ENCODE data around the gene HTR3B.
"Not testable (repeated sequence)": the region's sequence is repeated elsewhere in the genome, so short reads cannot be mapped to it uniquely, and the experiment has no call there.

HTR3B gene

DNA sequence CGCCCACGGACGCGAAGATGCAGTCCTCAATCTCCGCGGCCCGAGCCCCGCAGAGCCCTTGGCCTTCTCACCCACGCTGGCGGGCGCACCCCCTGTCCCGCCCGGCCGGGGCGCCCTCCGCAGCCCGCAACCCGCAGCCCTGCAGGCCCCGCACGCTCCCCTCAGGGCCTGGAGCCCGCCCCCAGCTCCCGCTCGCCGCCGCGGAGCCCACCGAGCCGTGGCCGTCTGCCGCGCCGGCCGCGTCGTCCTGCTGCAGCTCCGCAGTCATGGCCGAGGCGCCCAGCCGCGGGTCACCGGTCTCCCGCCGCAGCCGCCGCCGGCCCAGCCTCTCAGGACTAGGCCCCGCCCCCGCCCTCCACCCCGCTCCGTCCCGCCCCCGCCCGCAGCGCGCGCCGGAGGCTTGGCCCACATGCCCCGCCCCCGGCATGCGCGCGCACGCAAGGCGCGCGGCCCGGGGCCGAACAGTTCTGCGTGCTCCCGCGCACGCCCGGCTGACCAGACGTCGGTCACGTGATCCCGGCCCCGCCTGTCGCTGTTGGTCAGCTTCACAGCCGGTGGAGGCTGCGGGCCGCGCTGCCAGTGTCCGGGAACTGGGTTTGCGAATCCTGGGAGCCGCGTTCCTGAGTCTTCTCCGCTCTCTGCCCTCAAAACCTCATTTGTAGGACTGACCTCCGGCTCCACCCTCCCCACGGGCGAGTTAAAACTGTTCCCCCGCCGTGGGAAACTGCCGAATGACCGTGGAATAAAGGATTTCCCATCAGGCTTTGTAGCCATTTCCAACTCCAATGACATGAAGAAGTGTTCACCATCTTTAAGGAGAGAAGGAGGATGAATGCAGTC, 29.1 kb upstream of the HTR3B start, which contains the start of gene USP28:
USP28 (minus strand) TSS at position 339 of the 840 bp plus-strand sequence; CDS start at position 268, 71 bp downstream.
- Histone ChIP-seq H3K27me3 (ENCODE audit: insufficient read depth, low read depth) (no peaks in the 10 kb centered on the region), H3K4me3 (IDR thresholded peaks at IDR 0.05; ENCODE audit: insufficient read depth, low read depth, low read length) (no peak within 1 kb of the TSS), H3K4me2 (peak within 1 kb of the TSS; percentile 64), H3K4me1 (ENCODE audit: low read depth, poor library complexity, severe bottlenecking) (peaks cover 10% of the 10 kb centered on the region), H3K9ac (peak within 1 kb of the TSS; percentile 59; the same call in 1 of the 2 replicates), H3K79me2 (ENCODE audit: insufficient read depth, low read depth) (0 out of 2 replicates have a peak, but pooled peaks cover 7% of the 10 kb centered on the region), H2AFZ (ENCODE audit: low read depth) (peak within 1 kb of the TSS; percentile 89), H3K27ac (peak within 1 kb of the TSS; percentile 61; the same call in 1 of the 2 replicates), H4K20me1 (ENCODE audit: insufficient read depth) (no peaks in the 10 kb centered on the region), H3K36me3 (ENCODE audit: insufficient read depth) (no peaks in the 10 kb centered on the region)
- TF ChIP-seq, protein P1, sequence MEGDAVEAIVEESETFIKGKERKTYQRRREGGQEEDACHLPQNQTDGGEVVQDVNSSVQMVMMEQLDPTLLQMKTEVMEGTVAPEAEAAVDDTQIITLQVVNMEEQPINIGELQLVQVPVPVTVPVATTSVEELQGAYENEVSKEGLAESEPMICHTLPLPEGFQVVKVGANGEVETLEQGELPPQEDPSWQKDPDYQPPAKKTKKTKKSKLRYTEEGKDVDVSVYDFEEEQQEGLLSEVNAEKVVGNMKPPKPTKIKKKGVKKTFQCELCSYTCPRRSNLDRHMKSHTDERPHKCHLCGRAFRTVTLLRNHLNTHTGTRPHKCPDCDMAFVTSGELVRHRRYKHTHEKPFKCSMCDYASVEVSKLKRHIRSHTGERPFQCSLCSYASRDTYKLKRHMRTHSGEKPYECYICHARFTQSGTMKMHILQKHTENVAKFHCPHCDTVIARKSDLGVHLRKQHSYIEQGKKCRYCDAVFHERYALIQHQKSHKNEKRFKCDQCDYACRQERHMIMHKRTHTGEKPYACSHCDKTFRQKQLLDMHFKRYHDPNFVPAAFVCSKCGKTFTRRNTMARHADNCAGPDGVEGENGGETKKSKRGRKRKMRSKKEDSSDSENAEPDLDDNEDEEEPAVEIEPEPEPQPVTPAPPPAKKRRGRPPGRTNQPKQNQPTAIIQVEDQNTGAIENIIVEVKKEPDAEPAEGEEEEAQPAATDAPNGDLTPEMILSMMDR (conservative IDR thresholded peaks at IDR 0.05; ENCODE audit: low read depth, low read length), result no peak

DNA sequence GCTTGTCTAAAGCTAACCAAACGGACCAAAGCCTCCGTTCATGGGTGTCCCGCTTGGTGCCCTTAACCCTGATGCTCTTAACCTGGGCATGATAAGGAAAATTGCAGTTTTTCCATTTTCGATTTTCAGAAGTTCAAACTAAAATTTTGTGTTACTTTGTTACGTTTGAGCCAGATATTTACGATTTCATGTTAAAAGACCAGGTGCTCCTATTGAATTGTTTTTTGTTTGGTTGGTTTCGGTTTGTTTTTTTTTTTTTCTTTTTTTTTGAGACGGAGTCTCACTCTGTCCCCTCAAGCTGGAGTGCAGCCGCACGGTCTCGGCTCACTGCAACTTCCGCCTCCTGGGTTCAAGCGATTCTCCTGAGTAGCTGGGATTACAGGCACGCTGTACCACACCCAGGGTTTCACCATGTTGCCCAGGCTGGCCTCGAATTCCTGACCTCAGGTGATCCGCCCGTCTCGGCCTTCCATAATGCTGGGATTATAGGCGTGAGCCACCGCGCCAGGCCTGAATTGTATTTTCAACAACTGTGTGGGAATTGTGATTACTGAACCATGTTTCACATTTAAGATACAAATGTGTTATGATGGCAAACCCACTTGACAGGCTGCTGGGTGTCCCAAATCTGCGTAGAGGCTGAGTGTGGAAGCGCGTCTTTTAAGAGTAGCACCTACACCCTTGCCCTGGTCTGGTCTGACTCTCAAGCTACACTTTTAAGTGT, 28.4 kb upstream of the HTR3B start:
- no peak overlapping the region for H3K4me3 ChIP-seq (IDR thresholded peaks at IDR 0.05; ENCODE audit: insufficient read depth, low read depth, low read length)
- H4K20me1 ChIP-seq (ENCODE audit: insufficient read depth), result no peaks in the 10 kb centered on the region
- H3K4me2 ChIP-seq, result peak overlapping the region; percentile 34
- peaks cover 10% of the 10 kb centered on the region for H3K4me1 ChIP-seq (ENCODE audit: low read depth, poor library complexity, severe bottlenecking)
- H3K79me2 ChIP-seq (ENCODE audit: insufficient read depth, low read depth), result 0 out of 2 replicates have a peak, but pooled peaks cover 7% of the 10 kb centered on the region
- H3K27me3 ChIP-seq (ENCODE audit: insufficient read depth, low read depth), result no peaks in the 10 kb centered on the region
- H3K27ac ChIP-seq, result peak overlapping the region; percentile 61; the same call in 1 of the 2 replicates
- H3K9ac ChIP-seq, result peak overlapping the region; percentile 59; the same call in 1 of the 2 replicates
- peak overlapping the region; percentile 89 for H2AFZ ChIP-seq (ENCODE audit: low read depth)
- TF ChIP-seq, protein P1 (conservative IDR thresholded peaks at IDR 0.05; ENCODE audit: low read depth, low read length), result no peak
- no peaks in the 10 kb centered on the region for H3K36me3 ChIP-seq (ENCODE audit: insufficient read depth)

DNA sequence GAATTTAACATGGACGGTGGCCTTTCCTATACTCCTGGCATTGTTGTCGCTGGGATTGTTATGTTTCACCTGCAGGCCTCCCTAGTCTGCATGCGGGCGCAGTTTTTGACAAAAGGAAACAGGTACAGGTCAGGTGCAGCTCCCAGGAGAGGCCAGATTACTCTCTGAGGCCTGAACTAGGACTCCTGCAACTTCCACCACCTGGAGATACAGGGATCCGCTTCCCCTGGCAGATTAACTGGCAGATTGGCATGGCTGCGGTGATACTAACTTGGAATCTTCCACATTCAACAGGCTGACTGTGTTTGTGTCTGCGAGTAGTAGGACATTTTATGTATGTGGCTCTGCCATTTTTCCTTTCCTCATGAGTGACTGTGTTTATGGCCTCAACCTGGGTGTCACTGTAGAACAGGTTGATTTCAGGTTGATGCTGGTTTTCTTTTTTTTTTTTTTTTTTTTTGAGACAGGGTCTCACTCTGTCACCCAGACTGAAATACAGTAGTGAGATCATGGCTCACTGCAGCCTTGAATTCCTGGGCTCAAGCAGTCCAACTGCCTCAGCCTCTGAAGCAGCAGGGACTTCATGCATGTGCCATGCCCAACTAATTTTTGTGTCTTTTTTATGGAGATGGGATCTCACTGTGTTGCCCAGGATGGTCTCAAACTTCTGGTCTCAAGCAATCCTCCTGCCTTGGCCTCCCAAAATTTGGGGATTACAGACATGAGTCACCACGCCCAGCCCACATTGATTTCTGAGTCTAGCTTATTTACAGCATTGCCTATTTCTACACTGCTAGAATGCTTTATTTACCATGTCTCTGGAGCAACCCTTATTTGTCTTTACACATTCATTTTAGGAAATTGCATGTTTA, 27.6 kb upstream of the HTR3B start:
- Histone ChIP-seq H3K36me3 (ENCODE audit: insufficient read depth) (no peaks in the 10 kb centered on the region), H4K20me1 (ENCODE audit: insufficient read depth) (no peaks in the 10 kb centered on the region), H2AFZ (ENCODE audit: low read depth) (no peak overlapping the region), H3K27ac (no peak overlapping the region), H3K9ac (no peak overlapping the region), H3K27me3 (ENCODE audit: insufficient read depth, low read depth) (no peaks in the 10 kb centered on the region), H3K4me2 (no peak overlapping the region), H3K4me3 (IDR thresholded peaks at IDR 0.05; ENCODE audit: insufficient read depth, low read depth, low read length) (no peak overlapping the region), H3K79me2 (ENCODE audit: insufficient read depth, low read depth) (0 out of 2 replicates have a peak, but pooled peaks cover 7% of the 10 kb centered on the region), H3K4me1 (ENCODE audit: low read depth, poor library complexity, severe bottlenecking) (peaks cover 10% of the 10 kb centered on the region)
- TF ChIP-seq, protein P1 (conservative IDR thresholded peaks at IDR 0.05; ENCODE audit: low read depth, low read length), result no peak

DNA sequence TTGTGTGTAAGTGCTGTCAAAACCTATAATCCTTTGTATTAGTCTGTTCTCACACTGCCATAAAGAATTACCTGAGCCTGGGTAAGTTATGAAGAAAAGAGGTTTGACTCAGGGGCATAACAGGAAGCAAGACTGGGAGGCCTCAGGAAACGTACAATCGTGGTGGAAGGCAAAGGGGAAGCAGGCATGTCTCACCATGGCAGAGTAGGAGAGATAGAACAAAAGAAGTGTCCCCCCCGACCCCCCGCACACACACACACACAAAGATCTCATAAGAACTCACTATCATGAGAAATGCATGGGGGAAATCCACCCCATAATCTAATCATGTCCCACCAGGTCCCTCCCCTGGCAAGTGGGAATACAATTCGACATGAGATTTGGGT, 26.9 kb upstream of the HTR3B start:
- Histone ChIP-seq H3K4me3 (IDR thresholded peaks at IDR 0.05; ENCODE audit: insufficient read depth, low read depth, low read length) (no peak overlapping the region), H2AFZ (ENCODE audit: low read depth) (no peak overlapping the region), H3K79me2 (ENCODE audit: insufficient read depth, low read depth) (0 out of 2 replicates have a peak, but pooled peaks cover 6% of the 10 kb centered on the region), H3K9ac (no peak overlapping the region), H3K36me3 (ENCODE audit: insufficient read depth) (no peaks in the 10 kb centered on the region), H3K27ac (no peak overlapping the region), H4K20me1 (ENCODE audit: insufficient read depth) (no peaks in the 10 kb centered on the region), H3K4me1 (ENCODE audit: low read depth, poor library complexity, severe bottlenecking) (peaks cover 10% of the 10 kb centered on the region), H3K4me2 (no peak overlapping the region), H3K27me3 (ENCODE audit: insufficient read depth, low read depth) (no peaks in the 10 kb centered on the region)
- TF ChIP-seq, protein P1 (conservative IDR thresholded peaks at IDR 0.05; ENCODE audit: low read depth, low read length), result no peak

DNA sequence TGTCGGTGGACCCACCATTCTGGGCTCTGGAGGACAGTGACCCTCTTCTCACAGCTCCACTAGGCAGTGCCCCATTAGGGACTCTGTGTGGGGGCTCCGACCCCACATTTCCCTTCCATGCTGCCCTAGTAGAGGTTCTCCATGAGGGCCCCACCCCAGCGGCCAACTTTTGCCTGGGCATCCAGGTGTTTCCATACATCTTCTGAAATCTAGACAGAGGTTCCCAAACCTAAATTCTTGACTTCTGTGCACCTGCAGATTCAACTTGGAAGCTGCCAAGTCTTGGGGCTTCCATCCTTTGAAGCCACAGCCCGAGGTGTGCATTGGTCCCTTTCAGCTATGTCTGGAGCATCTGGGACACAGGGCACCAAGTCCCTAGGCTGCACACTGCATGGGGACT, 25.1 kb upstream of the HTR3B start:
- not testable (repeated sequence) for H3K4me1 ChIP-seq (ENCODE audit: low read depth, poor library complexity, severe bottlenecking); H3K27ac ChIP-seq; H4K20me1 ChIP-seq (ENCODE audit: insufficient read depth); H2AFZ ChIP-seq (ENCODE audit: low read depth); H3K4me2 ChIP-seq; H3K27me3 ChIP-seq (ENCODE audit: insufficient read depth, low read depth); H3K36me3 ChIP-seq (ENCODE audit: insufficient read depth); H3K9ac ChIP-seq; H3K79me2 ChIP-seq (ENCODE audit: insufficient read depth, low read depth); H3K4me3 ChIP-seq (IDR thresholded peaks at IDR 0.05; ENCODE audit: insufficient read depth, low read depth, low read length)
